ENCODE data around the gene CDCA8.

CDCA8 gene

DNA sequence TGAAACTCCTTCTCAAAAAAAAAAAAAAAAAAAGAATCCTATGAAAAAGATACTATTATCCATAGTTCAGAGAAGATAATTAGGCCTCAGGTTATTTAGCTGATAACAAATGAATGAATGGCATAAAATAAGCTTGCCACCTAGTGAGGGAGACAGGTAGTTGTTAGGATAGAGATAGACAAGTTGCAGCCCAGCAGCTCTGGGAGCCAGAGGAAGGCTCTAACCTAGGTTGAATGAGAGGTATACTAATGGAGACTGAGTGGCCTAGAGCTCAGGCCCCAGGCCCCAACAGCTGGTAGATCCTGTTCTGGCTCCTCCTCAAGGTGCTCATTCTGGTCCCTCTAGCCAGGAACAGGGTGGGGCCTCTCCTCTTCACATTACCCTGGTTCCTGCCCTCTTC lies 37.0 kb upstream of the CDCA8 start:
- H3K4me3 ChIP-seq (ENCODE audit: low read depth, low read length), result no peak overlapping the region
- no peak for TF ChIP-seq CTCF (IDR thresholded peaks at IDR 0.05; ENCODE audit: low read depth, low read length)

DNA sequence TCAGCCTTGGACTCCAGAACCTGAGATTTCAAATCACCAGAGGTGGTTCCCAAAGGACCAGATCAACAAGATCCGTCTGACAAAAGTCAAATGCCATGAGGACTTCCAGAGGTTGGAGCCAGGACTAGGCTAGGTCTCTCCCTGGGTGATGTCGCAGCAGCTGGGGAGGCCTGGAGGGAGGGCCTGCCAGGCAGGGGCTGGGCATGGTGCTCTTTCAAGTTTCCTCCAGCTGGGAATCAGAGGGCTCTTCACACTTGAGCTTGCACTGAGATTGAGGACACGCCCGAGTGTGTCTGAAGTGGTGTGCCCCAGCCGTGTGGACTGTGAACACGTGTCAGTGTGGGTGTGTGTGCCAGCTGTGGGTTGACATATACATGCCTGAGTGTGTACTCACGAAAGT lies 36.3 kb upstream of the CDCA8 start:
- TF ChIP-seq CTCF (IDR thresholded peaks at IDR 0.05; ENCODE audit: low read depth, low read length), result no peak
- H3K4me3 ChIP-seq (ENCODE audit: low read depth, low read length), result no peak overlapping the region

DNA sequence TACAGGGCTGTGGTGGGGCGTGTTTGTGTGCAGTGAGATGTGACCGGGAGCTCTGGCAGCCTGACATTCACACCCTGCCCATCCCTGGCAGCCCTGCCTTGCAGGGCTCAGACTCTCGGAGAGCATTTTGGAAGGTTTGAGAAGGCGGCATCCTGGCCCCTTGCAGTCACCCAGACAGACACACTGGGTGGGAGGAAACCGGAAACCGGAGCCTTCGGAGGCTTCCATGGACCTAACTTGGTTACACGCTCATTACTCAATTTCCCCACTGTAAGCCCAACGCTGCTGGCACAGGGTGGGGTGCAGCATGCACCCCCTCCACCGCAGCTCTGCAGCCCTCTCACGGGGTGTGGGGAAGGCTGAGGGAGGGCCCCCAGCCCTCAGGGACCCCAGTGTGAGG lies 35.4 kb upstream of the CDCA8 start:
- H3K4me3 ChIP-seq (ENCODE audit: low read depth, low read length), result no peak overlapping the region
- no peak for TF ChIP-seq CTCF (IDR thresholded peaks at IDR 0.05; ENCODE audit: low read depth, low read length)

GRCh38 chr1:37657620-37658412 lies 34.5 kb upstream of the CDCA8 start:
- TF ChIP-seq CTCF (IDR thresholded peaks at IDR 0.05; ENCODE audit: low read depth, low read length), result no peak

DNA sequence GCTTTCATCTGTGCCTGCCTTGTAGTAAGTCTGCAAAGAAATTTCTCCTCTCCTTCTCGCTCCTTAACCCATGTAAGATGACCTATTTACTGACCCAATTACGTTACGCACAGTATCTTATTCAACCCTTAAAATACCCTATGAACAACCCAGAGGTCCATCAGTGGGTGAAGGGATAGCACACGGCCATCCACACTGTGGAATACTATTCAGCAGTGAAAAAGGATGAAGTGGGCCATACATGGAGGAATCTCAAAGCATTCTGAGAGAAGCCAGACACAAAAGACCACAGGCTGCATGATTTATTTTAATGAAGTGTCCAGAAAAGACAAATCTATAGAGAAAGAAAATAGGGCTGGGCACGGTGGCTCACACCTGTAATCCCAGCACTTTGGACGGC lies 33.8 kb upstream of the CDCA8 start:
- no peak for TF ChIP-seq CTCF (IDR thresholded peaks at IDR 0.05; ENCODE audit: low read depth, low read length)
- no peak overlapping the region for H3K4me3 ChIP-seq (ENCODE audit: low read depth, low read length)

More at GRCh38 chr1:37657620-37658412, 34.5 kb upstream of the CDCA8 start:
- no peak overlapping the region for H3K4me3 ChIP-seq (ENCODE audit: low read depth, low read length)

GRCh38 chr1:37660664-37661063 lies 31.7 kb upstream of the CDCA8 start:
- no peak overlapping the region for H3K4me3 ChIP-seq (ENCODE audit: low read depth, low read length)
- TF ChIP-seq CTCF (IDR thresholded peaks at IDR 0.05; ENCODE audit: low read depth, low read length), result no peak

DNA sequence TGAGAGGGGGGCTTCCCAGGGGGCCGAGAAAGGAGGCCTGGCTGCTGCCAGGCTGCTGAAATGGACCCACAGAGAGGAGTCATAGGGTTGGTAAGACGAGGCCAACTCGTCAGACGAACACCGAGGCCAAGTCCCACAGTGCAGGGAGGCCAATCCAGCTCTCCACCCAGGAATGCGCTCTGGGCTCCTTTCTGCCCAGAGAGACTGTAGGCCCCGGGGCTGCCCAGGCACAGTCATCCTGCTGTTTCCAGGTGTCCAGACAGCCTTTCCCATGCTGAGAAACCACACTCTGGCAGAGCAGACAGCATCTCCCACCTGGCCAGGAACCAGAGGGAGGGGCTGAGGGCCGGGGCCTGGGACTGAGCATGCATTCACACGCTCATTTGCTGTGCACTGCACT lies 30.9 kb upstream of the CDCA8 start:
- TF ChIP-seq CTCF (IDR thresholded peaks at IDR 0.05; ENCODE audit: low read depth, low read length), result no peak
- no peak overlapping the region for H3K4me3 ChIP-seq (ENCODE audit: low read depth, low read length)
